Kidney capillary endothelial cell (primary cell): ENCODE measurements around the gene DNM2.
"Not testable (repeated sequence)": the region's sequence is repeated elsewhere in the genome, so short reads cannot be mapped to it uniquely, and the experiment has no call there.

Source experiments
- DNase-seq: peaks from one replicate; pipeline ENCODE4 v3.0.0-alpha.2; 2018; ENCODE audit warnings: low spot score

The DNM2 gene

GRCh38 chr19:10836479-10837330 lies 118.8 kb downstream of the DNM2 start:
- DNase-seq, result no peak

GRCh38 chr19:10837649-10838048 lies 119.8 kb downstream of the DNM2 start:
- DNase-seq, result not testable (repeated sequence)

GRCh38 chr19:10838377-10838776 lies 120.5 kb downstream of the DNM2 start:
- no peak for DNase-seq

- no peak for DNase-seq
Observed at GRCh38 chr19:10839114-10840050, 121.5 kb downstream of the DNM2 start.

- DNase-seq, result no peak
Observed at GRCh38 chr19:10842788-10843187, 124.9 kb downstream of the DNM2 start.

- no peak for DNase-seq
Observed at GRCh38 chr19:10846500-10847202, 128.8 kb downstream of the DNM2 start.

- no peak for DNase-seq
Observed at GRCh38 chr19:10848230-10848856, 130.5 kb downstream of the DNM2 start, which contains the start of gene C19orf38. Gene C19orf38 (plus strand): TSS chr19:10848415. CDS start chr19:10848509, 94 bp downstream.

- DNase-seq, result no peak
Observed at GRCh38 chr19:10850631-10851030, 132.8 kb downstream of the DNM2 start.

- DNase-seq, result no peak
Observed at GRCh38 chr19:10852098-10852800, 134.4 kb downstream of the DNM2 start.

- no peak for DNase-seq
Observed at GRCh38 chr19:10852941-10853340, 135.1 kb downstream of the DNM2 start.

GRCh38 chr19:10854350-10855089 lies 136.6 kb downstream of the DNM2 start:
- no peak for DNase-seq

GRCh38 chr19:10855879-10856522 lies 138.1 kb downstream of the DNM2 start:
- DNase-seq, result no peak

GRCh38 chr19:10856899-10857298 lies 139.0 kb downstream of the DNM2 start:
- not testable (repeated sequence) for DNase-seq

GRCh38 chr19:10858204-10858828 lies 140.4 kb downstream of the DNM2 start:
- DNase-seq, result peak; percentile 33

GRCh38 chr19:10861103-10861651 lies 143.3 kb downstream of the DNM2 start:
- DNase-seq, result no peak

GRCh38 chr19:10862561-10863106 lies 144.8 kb downstream of the DNM2 start:
- DNase-seq, result no peak

- no peak for DNase-seq
Observed at GRCh38 chr19:10863107-10863717, 145.3 kb downstream of the DNM2 start.

GRCh38 chr19:10864538-10864899 lies 146.6 kb downstream of the DNM2 start:
- peak; percentile 61 for DNase-seq
